ENCODE results near the gene PCBD2. TPM values are rescaled to one million over a fixed set of nuclear protein-coding genes. Genes with fewer than 3 reads are reported as not detected.

Gene PCBD2
- total RNA-seq, 1 donor from 2014 or later, result 12.1 TPM

GRCh38 chr5:134949316-134949715, 44.4 kb downstream of the PCBD2 start:
- Mint-ChIP-seq H3K4me3 (no peak overlapping the region), H3K27me3 (ENCODE audit: low read depth) (no peaks in the 10 kb centered on the region), H3K9me3 (peaks cover 2% of the 10 kb centered on the region), H3K36me3 (ENCODE audit: low read depth) (peaks cover 2% of the 10 kb centered on the region), H3K4me1 (no peaks in the 10 kb centered on the region), H3K27ac (ENCODE audit: unreplicated experiment) (no peak overlapping the region)
- no peak for TF ChIP-seq CTCF (conservative IDR thresholded peaks at IDR 0.05)
- DNase-seq (ENCODE audit: low read depth, low spot score), result no peak

GRCh38 chr5:134957920-134958608, 53.1 kb downstream of the PCBD2 start:
- Mint-ChIP-seq H3K4me1 (peaks cover 13% of the 10 kb centered on the region), H3K27me3 (ENCODE audit: low read depth) (no peaks in the 10 kb centered on the region), H3K4me3 (no peak overlapping the region), H3K27ac (ENCODE audit: unreplicated experiment) (no peak overlapping the region), H3K9me3 (peaks cover 6% of the 10 kb centered on the region), H3K36me3 (ENCODE audit: low read depth) (peaks cover 8% of the 10 kb centered on the region)
- DNase-seq (ENCODE audit: low read depth, low spot score), result no peak
- TF ChIP-seq CTCF (conservative IDR thresholded peaks at IDR 0.05), result no peak

GRCh38 chr5:134958755-134959154, 53.8 kb downstream of the PCBD2 start:
- H3K9me3 Mint-ChIP-seq, result peaks cover 6% of the 10 kb centered on the region
- H3K27ac Mint-ChIP-seq (ENCODE audit: unreplicated experiment), result no peak overlapping the region
- H3K4me3 Mint-ChIP-seq, result no peak overlapping the region
- no peak for TF ChIP-seq CTCF (conservative IDR thresholded peaks at IDR 0.05)
- DNase-seq (ENCODE audit: low read depth, low spot score), result no peak
- H3K27me3 Mint-ChIP-seq (ENCODE audit: low read depth), result no peaks in the 10 kb centered on the region
- H3K4me1 Mint-ChIP-seq, result peaks cover 13% of the 10 kb centered on the region
- peaks cover 8% of the 10 kb centered on the region for H3K36me3 Mint-ChIP-seq (ENCODE audit: low read depth)

GRCh38 chr5:134963098-134963497, 58.2 kb downstream of the PCBD2 start:
- H3K36me3 Mint-ChIP-seq (ENCODE audit: low read depth), result peaks cover 3% of the 10 kb centered on the region
- no peaks in the 10 kb centered on the region for H3K27me3 Mint-ChIP-seq (ENCODE audit: low read depth)
- no peaks in the 10 kb centered on the region for H3K9me3 Mint-ChIP-seq
- H3K27ac Mint-ChIP-seq (ENCODE audit: unreplicated experiment), result no peak overlapping the region
- no peak overlapping the region for H3K4me3 Mint-ChIP-seq
- H3K4me1 Mint-ChIP-seq, result peaks cover 16% of the 10 kb centered on the region
- no peak for DNase-seq (ENCODE audit: low read depth, low spot score)
- no peak for TF ChIP-seq CTCF (conservative IDR thresholded peaks at IDR 0.05)

GRCh38 chr5:134964359-134965270, 59.7 kb downstream of the PCBD2 start:
- H3K9me3 Mint-ChIP-seq, result no peaks in the 10 kb centered on the region
- no peak overlapping the region for H3K27ac Mint-ChIP-seq (ENCODE audit: unreplicated experiment)
- H3K36me3 Mint-ChIP-seq (ENCODE audit: low read depth), result peaks cover 3% of the 10 kb centered on the region
- no peaks in the 10 kb centered on the region for H3K27me3 Mint-ChIP-seq (ENCODE audit: low read depth)
- DNase-seq (ENCODE audit: low read depth, low spot score), result no peak
- no peak overlapping the region for H3K4me3 Mint-ChIP-seq
- peaks cover 4% of the 10 kb centered on the region for H3K4me1 Mint-ChIP-seq
- TF ChIP-seq CTCF (conservative IDR thresholded peaks at IDR 0.05), result no peak

Data from neural crest cell (in vitro differentiated cells).